Ecto neural progenitor cell (in vitro differentiated cells): ENCODE measurements around the gene MIAT.
"Not testable (repeated sequence)": the region's sequence is repeated elsewhere in the genome, so short reads cannot be mapped to it uniquely, and the experiment has no call there.

Source experiments
- DNase-seq: peaks from one replicate; pipeline ENCODE4 v3.0.0-alpha.2; 2018; ENCODE audit warnings: low spot score

MIAT gene

DNA sequence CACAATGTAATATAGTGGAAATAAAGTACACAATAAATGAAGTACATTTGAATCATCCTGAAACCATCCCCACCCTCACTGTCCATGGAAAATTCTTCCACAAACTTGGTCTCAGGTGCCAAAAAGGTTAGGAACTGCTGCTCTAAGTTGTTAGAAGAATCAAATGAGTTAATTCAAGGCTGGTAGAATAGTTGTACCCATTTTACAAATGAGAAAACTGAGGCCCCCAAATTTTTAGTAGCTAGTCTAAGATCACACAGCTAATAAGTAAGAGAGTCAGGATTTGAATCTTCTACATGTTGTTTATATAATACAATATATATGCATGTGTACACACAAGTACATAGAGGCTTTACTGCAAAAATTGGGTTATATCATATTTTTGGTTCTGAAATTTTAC, 43.1 kb downstream of the MIAT start:
- DNase-seq: no peak

DNA sequence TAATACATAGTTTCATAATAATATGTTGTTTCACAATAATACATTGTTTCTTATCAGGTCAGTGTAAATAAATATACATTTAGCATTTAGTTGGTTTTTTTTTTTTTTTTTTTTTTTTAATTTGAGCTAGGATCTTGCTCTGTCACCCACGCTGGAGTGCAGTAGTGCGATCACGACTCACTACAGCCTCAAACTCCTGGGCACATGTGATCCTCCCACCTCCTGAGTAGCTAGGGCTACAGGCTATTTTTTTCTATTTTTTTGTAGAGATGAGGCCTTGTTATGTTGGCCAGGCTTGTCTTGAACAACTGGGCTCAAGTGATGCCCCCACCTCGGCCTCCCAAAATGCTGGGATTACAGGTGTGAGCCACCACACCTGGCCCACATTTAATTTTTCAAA, 43.5 kb downstream of the MIAT start:
- no peak for DNase-seq

DNA sequence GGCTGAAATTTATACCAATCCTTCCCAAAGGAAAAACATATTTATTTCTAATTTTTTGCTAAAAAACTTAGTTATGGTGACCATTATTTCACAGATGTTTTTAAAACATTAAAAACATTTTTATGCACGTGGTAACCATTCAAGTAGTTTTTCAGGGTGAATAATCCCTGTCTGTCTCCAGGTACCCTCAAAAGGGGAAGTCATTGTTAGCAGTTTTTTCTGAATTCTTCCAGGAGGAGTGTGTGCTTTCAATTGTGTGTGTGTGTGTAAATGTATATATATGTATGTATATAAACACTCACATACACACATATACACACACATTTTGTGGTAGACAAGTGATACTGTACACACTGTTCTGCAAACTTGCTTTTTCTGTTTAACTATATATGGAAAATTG, 43.9 kb downstream of the MIAT start:
- no peak for DNase-seq

DNA sequence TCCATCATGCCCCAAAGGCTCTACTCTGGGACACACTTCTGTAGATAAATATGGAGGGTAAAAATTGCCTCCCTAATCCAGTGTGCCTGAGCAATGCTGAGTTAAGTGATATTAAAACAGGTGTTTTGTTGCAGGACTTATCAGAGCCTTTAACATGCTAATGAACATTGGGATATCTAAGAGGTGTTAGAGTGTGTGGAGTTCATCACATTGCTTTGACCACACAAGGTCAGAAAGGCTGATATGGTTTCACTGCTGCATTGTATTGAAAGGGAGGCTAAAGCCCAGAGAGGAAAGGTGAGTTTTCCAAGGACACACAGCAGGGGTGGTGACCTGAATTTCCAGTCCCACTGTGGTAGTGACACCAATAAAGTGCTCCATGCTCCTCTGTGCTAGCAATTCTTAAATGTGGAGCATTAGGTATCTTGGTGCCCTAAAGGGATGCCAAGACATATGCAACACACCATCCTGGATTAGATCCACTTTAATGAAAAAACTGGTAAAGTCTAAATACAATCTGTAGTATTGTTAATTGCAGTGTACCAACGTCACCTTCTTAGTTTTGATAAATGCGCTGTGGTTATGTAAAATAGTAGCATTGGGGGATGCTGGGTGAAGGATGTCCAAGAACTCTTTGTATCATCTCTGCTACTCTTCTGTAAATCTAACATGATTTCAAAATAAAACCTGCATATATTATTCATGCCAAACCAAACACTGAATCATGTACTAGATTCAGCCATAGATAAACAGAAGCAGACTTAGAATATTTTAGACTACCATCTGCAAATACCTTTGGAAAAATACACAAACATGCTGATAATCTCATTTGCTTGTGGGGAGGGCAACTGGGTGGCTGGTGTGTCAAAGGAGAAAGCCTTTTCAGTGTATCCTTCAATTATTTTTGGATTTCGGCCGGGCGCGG, 45.8 kb downstream of the MIAT start:
- DNase-seq: no peak

DNA sequence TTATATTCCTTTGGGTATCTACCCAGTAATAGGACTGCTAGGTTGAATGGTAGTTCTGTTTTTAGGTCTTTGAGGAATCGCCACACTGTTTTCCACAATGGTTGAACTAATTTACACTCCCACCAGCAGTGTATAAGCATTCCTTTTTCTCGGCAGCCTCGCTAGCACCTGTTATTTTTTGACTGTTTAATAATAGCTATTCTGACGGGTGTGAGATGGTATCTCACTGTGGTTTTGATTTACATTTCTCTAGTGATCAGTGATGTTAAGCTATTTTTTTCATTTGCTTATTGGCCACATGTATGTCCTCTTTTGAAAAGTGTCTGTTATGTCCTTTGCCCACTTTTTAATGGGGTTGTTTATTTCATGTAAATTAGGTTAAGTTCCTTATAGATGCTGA, 48.0 kb downstream of the MIAT start:
- not testable (repeated sequence) for DNase-seq

DNA sequence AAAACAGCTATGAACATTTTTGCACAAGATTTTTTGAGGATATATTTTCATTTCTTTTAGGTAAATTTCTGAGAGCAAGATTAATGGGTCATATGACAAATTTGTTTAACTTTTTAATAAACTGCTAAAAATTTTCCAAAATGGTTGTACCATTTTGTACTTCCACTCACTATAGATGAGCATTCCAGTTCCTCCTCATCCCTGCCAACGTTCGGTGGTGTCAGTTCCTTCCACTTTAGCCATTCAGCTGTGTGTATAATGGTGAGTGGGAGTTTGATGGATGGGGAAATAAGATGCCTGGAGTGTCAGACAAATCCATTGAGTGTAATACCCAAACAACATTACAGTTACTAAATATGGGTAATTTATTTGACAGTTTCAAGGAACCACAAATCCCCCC, 49.7 kb downstream of the MIAT start:
- no peak for DNase-seq

DNA sequence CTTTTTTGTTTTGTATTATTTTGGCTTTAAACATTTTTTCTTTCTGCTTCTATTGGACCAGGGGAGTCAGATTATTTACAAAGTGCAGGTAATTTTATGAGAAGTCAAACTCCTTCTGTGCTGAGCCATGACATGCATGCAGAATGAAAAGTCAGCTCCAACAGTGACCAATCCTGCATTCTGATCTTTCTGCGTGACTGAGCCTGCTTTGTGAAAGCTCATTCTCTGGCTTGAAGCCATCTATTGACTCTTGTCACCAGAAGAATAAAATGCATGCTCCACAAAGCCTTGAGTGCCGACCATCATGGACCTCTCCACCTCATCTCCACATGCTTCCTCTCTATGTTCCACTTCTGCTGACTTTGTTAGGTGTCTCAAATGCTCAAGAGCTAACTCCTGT, 50.2 kb downstream of the MIAT start:
- DNase-seq: no peak

DNA sequence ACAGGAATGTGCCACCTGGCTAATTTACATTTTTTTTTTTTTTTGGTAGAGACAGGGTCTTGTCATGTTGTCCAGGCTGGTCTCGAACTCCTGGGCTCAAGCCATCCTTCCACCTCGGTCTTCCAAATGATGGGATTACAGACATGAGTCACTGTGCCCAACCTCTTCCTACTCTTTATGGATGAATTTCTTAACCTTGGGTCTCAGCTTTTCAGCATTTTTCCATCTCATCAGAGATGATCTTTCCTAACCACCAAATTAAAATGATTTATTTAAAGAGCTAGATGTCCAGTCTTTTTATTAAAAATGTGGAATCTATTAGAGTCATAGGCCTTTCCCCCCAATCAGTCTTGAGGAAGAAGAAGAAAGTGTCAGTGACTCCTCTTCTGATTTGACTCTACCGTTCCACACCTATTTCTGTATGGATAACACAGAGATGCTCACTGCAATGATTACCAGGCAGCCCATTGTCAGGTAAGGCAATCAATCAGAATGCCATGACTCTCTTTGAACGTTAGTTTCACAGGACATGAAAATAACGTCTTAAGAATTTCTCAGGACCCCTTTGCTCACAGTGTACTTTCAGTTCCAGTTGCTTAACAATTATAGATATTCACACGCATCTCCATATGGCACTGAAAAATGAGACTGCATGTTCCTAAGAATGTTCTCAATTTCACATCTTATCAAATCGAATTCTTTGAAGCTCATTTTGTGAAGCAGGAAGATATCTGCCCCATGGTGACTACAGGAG, 51.0 kb downstream of the MIAT start:
- no peak for DNase-seq

DNA sequence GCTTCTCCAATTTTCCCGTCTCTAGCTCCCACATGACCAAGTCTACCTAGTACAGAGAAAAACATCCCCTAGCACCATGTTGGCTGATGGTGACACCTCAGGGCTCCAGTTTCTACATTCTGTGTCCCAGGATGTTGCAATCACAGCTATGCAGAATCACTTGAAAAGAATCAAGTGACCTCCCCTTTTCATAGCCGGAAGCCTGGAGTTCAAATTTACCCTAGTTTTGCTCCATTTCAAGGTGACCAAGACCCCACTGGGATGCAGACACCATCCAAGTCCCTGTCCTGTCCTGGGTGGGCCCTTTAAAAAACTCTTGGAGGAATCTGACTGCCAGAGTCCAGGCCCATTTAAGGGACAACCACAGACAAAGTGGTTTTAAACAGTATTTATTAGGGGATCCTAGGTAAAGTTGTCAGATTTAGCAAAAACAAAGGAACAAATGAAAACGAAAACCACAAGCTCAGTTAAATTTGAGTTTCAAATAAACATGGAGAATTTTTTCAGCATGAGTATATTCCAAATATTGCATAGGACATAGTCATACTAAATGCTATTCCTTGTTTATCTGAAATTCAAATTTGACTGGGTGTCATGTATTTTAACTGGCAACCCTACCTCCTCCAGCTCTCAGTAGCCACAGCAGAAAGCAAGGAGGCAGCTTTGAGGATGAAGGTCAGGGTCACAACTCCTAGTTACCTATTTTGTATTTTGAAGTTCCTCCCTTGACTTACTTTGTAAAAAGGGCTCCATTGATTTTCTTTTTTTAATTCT, 52.4 kb downstream of the MIAT start:
- DNase-seq: no peak

DNA sequence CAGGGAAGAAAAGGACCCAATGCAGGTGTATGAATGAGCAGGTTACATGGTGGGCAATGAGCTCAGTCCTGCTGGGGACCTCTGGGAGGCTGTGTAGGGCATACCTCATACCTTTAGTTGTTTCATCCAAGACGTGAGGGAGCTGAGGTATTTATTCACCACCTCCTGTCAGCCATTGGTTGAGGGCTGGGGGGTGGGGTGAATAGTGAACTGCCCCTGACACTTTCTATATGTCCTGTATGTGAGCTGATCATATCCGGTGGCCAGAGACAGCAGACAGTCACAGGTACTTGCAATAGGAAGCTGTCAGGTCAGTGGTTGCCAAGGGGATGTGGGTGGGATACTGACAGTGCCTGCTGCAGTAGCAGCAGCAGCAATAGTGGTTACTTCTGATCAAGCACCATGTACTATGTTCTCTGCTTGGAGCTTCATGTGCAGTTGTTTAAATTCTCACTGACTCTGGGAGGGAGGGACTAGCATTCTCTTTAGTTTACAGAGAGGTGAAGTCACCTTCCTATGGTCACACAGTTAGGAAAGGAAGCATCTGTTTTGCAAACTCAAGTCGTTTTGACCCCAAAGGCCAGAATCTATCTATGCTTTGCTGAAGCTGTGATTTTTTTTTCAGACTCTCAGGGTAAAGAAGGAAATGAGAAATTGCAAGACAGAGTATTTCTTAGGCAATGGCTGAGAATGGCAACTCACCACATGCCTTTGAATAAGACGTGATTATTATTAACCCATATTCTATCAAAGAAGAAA, 54.0 kb downstream of the MIAT start:
- no peak for DNase-seq

DNA sequence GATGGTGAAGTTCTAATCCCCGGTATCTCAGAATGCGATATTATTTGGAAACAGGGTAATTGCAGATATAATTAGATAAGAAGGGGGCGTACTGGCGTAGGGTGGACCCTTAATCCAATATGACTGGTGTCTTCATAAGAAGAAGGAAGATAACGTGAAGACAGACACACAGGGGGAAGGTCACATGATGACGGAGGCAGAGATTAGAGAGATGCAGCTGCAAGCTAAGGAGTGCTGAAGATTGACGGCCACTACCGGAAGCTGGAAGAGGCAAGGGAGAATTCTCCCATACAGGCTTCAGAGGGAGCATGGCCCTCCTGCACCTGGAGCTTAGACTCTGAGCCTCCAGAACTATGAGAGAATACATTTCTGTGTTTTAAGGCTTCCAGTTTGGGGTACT, 54.8 kb downstream of the MIAT start:
- no peak for DNase-seq

DNA sequence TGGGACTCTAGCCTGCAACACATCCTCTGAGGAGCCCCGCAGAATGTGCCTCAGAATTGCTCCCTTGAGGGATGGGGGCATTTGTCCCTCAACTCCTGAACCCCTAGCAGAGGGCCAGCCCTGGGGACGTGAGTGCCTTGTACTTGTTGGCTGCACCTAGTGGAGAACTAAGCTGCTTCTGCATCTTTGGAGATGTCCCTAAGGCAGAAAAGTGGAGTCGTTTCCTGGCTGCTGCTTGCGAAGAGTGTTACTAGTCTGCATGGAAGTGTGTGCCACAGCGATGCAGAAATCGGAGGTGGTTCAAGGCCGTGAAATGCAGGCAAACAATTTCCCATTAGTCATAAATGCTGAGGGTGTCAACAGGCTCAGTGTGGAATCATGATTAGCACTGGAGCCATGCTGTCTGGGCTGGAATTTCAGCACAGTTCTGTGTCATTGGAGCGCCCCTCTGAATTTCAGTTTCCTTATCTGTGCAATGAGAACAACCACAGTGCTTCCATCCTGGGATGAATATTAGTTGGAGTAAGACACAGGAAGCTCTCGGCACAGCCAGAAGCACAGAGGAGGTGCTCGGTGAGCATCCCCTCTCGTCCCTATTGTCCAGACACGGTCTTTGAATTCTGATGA, 56.5 kb downstream of the MIAT start:
- no peak for DNase-seq

DNA sequence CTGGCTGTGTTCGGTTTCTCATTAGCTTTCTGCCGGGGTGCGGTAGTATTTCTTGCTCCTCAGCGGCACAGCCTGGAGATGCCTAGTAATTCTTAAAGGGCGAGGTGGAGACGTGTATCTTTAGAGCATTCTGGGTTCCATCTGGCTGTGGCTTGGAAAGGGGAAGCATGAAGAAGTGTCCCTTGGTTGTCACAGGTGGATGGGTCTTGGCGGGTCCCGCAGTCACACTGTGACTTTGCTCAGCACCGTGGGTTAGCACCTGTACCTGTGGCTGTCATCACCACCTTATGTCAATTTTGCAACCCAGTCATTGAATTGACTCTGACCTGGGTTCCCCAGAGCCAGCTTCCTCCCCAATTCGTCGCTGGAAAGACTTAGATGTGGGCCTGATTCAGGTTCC, 57.6 kb downstream of the MIAT start:
- no peak for DNase-seq

DNA sequence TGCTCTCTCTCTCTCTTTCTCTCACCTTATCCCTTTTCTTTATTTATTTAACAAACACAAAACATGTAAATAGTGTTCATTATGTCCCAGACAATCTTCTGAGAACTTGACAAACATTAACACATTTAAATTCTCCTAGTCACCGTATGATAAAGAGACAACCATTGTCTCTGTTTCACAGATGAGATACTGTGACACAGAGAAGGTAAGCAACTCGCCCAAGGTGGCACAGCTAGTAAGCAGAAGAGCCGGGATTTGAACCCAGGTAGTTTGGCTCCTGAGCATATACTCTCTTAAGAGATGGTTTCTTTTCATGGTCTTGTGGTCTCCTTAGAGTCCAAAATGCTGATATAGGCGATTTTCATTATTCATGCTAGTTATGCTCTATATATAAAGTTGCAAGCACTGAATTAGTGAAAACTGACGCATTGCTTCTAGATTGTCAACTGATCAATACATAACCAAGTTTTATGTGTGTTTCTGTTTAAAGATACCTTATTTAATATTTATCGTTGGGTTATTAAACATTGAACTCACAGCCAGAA, 58.1 kb downstream of the MIAT start:
- no peak for DNase-seq

DNA sequence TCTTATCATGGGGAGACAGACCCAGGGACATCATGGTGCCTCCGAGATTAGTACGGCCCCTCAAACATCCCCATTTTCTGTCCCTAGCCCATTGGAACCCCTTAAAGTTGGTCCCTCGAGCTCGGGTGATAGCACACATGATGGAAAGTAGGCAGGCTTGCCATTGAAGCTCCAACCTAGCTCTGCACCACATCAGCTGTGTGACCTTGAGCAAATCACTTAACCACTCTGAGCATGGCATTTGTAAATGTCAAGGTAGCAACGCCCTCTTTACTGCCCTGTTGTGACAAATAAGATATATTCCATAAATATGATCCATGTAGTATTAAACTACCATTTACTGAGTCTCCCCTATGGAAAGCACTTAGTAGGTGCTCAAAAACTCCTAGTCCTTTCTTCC, 61.1 kb downstream of the MIAT start:
- no peak for DNase-seq

DNA sequence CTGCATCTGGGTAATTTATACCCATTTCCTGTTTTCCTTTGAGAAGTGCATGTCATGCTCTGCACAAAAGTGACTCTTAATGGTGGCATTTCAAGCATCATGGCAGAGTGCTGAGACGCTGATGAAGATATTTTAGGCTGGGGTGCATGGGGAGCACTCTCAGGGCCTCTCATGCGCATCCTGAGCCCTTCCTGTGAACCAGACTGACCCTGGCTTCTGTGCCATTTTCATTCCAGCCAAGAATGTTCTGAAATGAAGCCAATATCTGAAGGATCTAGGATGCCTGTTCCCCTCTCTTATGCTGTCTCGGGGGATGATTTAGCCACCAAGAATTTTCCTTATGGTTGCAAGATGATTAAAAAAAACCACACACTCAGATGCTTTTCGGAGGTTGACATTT, 61.5 kb downstream of the MIAT start:
- no peak for DNase-seq

DNA sequence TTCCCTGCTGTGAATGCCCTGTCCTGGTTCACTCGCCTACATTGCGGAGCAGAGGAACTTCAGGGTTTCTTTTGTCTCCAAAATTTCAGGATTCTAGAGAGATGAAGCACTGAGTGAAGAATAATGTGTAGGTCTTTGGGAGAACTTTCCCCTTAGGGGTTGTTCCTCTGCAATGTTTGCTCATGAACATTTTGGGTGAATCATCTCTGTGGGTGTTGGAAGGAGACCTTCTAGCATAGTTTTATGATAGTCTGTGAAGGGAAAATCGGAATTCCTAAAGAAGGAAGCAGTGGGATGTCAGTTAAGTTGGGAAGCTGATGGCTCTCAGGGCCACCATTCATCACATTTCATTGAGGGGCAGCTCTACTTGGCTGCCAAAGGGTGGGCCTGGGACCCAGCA, 64.8 kb downstream of the MIAT start:
- DNase-seq: no peak

DNA sequence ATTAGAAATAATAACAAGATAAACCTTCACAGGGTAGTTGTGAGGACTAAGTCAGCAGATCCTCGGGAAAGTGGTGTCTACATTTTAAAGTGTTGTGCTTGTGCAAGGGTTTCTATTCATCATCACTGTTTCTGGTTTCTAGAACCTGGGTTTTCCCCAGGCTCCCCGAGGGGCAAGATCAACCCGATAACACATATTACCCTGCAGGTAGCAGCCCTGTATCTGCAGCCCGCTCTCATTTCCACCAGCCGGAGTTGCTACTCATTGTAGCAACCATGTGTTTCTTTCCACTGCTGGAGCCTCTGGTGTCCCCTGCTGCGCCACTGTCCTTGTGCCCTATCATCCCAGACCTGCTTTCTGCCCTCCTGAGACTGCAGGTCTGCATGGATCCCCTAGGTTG, 67.0 kb downstream of the MIAT start:
- no peak for DNase-seq

DNA sequence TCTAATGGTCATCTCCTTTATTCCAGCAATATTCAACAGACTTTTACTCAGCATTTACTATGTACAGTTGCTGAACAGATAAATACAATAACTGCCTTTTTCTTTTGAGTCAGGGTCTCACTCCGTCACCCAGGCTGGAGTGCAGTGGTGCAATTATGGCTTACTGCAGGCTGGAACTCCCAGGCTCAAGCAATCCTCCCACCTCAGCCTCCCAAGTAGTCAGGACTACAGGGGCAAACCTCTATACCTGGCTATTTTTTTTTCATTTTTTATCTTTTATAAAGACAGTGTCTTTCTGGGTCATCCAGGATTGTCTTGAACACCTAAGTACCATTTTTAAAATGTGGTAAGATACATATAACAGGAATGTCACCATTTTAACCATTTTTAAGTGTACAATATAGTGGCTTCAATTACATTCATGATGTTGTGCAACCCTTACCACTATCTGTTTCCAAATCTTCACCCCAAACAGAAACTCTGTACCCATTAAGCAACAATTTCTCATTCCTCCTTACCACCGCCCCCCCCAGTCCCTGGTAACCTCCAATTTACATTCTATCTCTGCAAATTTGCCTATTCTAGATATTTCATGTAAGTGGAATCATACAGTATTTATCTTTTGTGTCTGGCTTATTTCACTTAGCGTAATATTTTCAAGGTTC, 67.8 kb downstream of the MIAT start:
- no peak for DNase-seq
